HepG2 (cell line): Measurements from ENCODE around the gene METTL22. TPM values are rescaled to one million over a fixed set of nuclear protein-coding genes. Genes with fewer than 3 reads are reported as not detected.

Experiments used
- ATAC-seq: fragments of 200-7000 bp; cut with Tn5 transposase; 3 replicates; pipeline ENCODE4 v1.9.1; 2020; ENCODE audit warnings: mild to moderate bottlenecking, moderate library complexity
- BruUV-seq: library from RNA; stranded (reverse); fragments of 400-500 nt; replicated peaks from 2 replicates; lab custom pipeline; 2021; lab: Mats Ljungman, UMichigan
- CTCF ChIA-PET: fragments of 300-600 bp; formaldehyde crosslinking; extraction: SDS; loops from one replicate; lab custom pipeline; 2021; ENCODE audit warnings: low total read pairs, inconsistent platforms, low intra/inter-chr PET ratio; lab: Yijun Ruan, JAX
- POLR2A ChIA-PET: fragments of 350-600 bp; sonication (Branson Sonifier 250); formaldehyde crosslinking; loops from one replicate; lab custom pipeline; 2020; ENCODE audit warnings: antibody characterized with exemption, inconsistent platforms; lab: Yijun Ruan, JAX
- DNase-seq: peaks from one replicate; pipeline ENCODE4 v3.0.0-alpha.2; 2015; ENCODE audit warnings: low spot score
- FAIRE-seq: peaks from 3 replicates; lab custom pipeline; 2011; peaks lifted over from hg19 to GRCh38; lab: Jason Lieb, UNC
- H2AFZ ChIP-seq: one replicate; pipeline ENCODE4 v1.6.1; 2011; ENCODE audit warnings: low read length, inconsistent platforms
- H3K27ac ChIP-seq: fragments of 300-600 bp; 3 replicates; pipeline ENCODE4 v1.8.0; 2011; ENCODE audit warnings: mixed run types, mild to moderate bottlenecking, mixed read lengths, low read length, inconsistent platforms; ENCODE audit not compliant: insufficient read depth; ENCODE audit errors: extremely low read length
- H3K27me3 ChIP-seq, 2 experiments: fragments of 200-600 bp in 1 of 2; 2 replicates in 1 of 2; 3 replicates in 1 of 2; pipeline versions ENCODE4 v1.6.0 to v1.8.0; 2011; ENCODE audit warnings: low read length in 2 of 2, mild to moderate bottlenecking in 2 of 2, moderate library complexity in 2 of 2, inconsistent platforms in 1 of 2; ENCODE audit not compliant: insufficient read depth in 2 of 2, control insufficient read depth in 1 of 2
- H3K36me3 ChIP-seq, 2 experiments: fragments of 200-600 bp in 1 of 2; replicated peaks in 1 of 2; 2 replicates in 1 of 2; 3 replicates in 1 of 2; pipeline versions ENCODE4 v1.5.1 to v1.8.0; 2011; ENCODE audit warnings: low read length in 2 of 2, inconsistent platforms in 1 of 2; ENCODE audit not compliant: insufficient read depth in 2 of 2, control insufficient read depth in 1 of 2
- H3K4me1 ChIP-seq: 2 replicates; pipeline ENCODE4 v1.5.1; 2012; ENCODE audit warnings: low read length, inconsistent platforms; ENCODE audit not compliant: insufficient read depth
- H3K4me2 ChIP-seq: 2 replicates; pipeline ENCODE4 v1.6.0; 2011; ENCODE audit warnings: low read depth, low read length, inconsistent platforms
- H3K4me3 ChIP-seq, 3 experiments: fragments of 200-600 bp in 1 of 3; sonication (generic), shearing (Covaris generic) in 1 of 3; replicated peaks in 1 of 3; 2 replicates each; pipeline ENCODE4 v1.5.1; 2011 to 2016; ENCODE audit warnings: low read length in 3 of 3, inconsistent platforms in 2 of 3, low read depth in 2 of 3, mild to moderate bottlenecking in 2 of 3, control low read depth in 1 of 3, mixed read lengths in 1 of 3; ENCODE audit not compliant: insufficient read depth in 1 of 3
- H3K79me2 ChIP-seq: one replicate; pipeline ENCODE4 v1.6.1; 2011; ENCODE audit warnings: low read length, inconsistent platforms; ENCODE audit not compliant: insufficient read depth
- H3K9ac ChIP-seq: 2 replicates; pipeline ENCODE4 v1.6.0; 2011; ENCODE audit warnings: mild to moderate bottlenecking, low read depth, low read length, inconsistent platforms; ENCODE audit not compliant: insufficient read depth
- H3K9me3 ChIP-seq: 2 replicates; pipeline ENCODE4 v1.5.1; 2012; ENCODE audit warnings: mild to moderate bottlenecking, low read length
- H4K20me1 ChIP-seq: 2 replicates; pipeline ENCODE4 v1.6.0; 2011; ENCODE audit warnings: inconsistent platforms, mild to moderate bottlenecking, low read length, moderate library complexity; ENCODE audit not compliant: insufficient read depth
- CBX1 ChIP-seq: IDR thresholded peaks from one replicate; pipeline ENCODE4 v1.6.1; 2016; ENCODE audit warnings: antibody characterized with exemption, low read depth
- CREM ChIP-seq, 2 experiments: sonication (generic) in 1 of 2; formaldehyde crosslinking in 1 of 2; IDR thresholded peaks; 2 replicates each; pipeline versions ENCODE4 v1.4.0 to v1.6.1; 2016 to 2020; ENCODE audit warnings: antibody characterized with exemption in 1 of 2, mild to moderate bottlenecking in 1 of 2, missing genetic modification reagents in 1 of 2
- GATAD2A ChIP-seq: IDR thresholded peaks from 2 replicates; pipeline ENCODE4 v1.6.1; 2016
- KLF12 ChIP-seq: sonication (generic); formaldehyde crosslinking; IDR thresholded peaks from 2 replicates; pipeline ENCODE4 v1.4.0; 2020; ENCODE audit warnings: missing genetic modification reagents, borderline replicate concordance
- MEF2D ChIP-seq: sonication (generic); formaldehyde crosslinking; IDR thresholded peaks from 2 replicates; pipeline ENCODE4 v1.5.1; 2020; ENCODE audit warnings: mild to moderate bottlenecking, missing genetic modification reagents
- NFIC ChIP-seq: IDR thresholded peaks from 2 replicates; pipeline ENCODE4 v1.6.1; 2012; ENCODE audit warnings: mild to moderate bottlenecking, low read length, inconsistent platforms
- POGZ ChIP-seq: sonication (generic); formaldehyde crosslinking; IDR thresholded peaks from 2 replicates; pipeline ENCODE4 v1.4.0; 2020; ENCODE audit warnings: mild to moderate bottlenecking, missing genetic modification reagents
- RXRA ChIP-seq: sonication (generic); formaldehyde crosslinking; IDR thresholded peaks from 2 replicates; pipeline ENCODE4 v1.5.1; 2020; ENCODE audit warnings: missing genetic modification reagents
- SMAD1 ChIP-seq: sonication (generic); formaldehyde crosslinking; IDR thresholded peaks from 2 replicates; pipeline ENCODE4 v1.4.0; 2020; ENCODE audit warnings: missing genetic modification reagents, low read depth, mild to moderate bottlenecking, borderline replicate concordance
- XRCC5 ChIP-seq: fragments of 200-400 bp; formaldehyde crosslinking; optimal IDR thresholded peaks from 2 replicates; pipeline ENCODE3; 2017; ENCODE audit warnings: mild to moderate bottlenecking, low read length
- ZBTB7B ChIP-seq: sonication (generic); formaldehyde crosslinking; IDR thresholded peaks from 2 replicates; pipeline ENCODE4 v1.4.0; 2020; ENCODE audit warnings: missing genetic modification reagents
- ZMYM3 ChIP-seq: sonication (generic); formaldehyde crosslinking; IDR thresholded peaks from 2 replicates; pipeline ENCODE4 v1.5.1; 2020; ENCODE audit warnings: mild to moderate bottlenecking, missing genetic modification reagents
- ZNF546 ChIP-seq: sonication (generic); formaldehyde crosslinking; conservative IDR thresholded peaks from 2 replicates; pipeline ENCODE4 v1.8.1; 2023; ENCODE audit warnings: mild to moderate bottlenecking, missing genetic modification reagents
- WGBS: methylation state at CpG from one replicate; pipeline ENCODE4 v1.1.6; 2017; ENCODE audit warnings: low lambda C conversion rate; 5-methylcytosine and 5-hydroxymethylcytosine counted together
- in situ Hi-C: cut with HindIII; loops from 2 replicates; pipeline ENCODE4 v1.10.0; 2017; ENCODE audit warnings: low pct_unique_long_range_greater_than_20kb; ENCODE audit not compliant: extremely low pct_ligation_motif_present
- intact Hi-C: fragments of 100-400 bp; cut with micrococcal nuclease; formaldehyde crosslinking; loops from one replicate; pipeline ENCODE4 v1.10.0; 2022; ENCODE audit not compliant: unreplicated experiment
- polyA plus RNA-seq, 8 experiments: library from polyadenylated mRNA; depleted of rRNA in 3 of 8; stranded (reverse) in 7 of 8; unstranded in 1 of 8; fragments of >200 nt; fragmentation: Illumina TruSeq in 4 of 8; extraction: Trizol in 4 of 8; gene quantifications; 2 replicates each; pipeline versions ENCODE4 v1.2.1 to v1.2.3, GENCODE V29; 2011 to 2016; ENCODE audit warnings: low read depth in 4 of 8, missing spikeins in 1 of 8, mixed read lengths in 1 of 8; ENCODE audit not compliant: insufficient read depth in 1 of 8
- total RNA-seq, 5 experiments: library from RNA; depleted of rRNA; stranded (reverse); fragments of >200 nt; fragmentation: Illumina TruSeq; extraction: Trizol; gene quantifications; 2 replicates each; pipeline ENCODE4 v1.2.3, GENCODE V29; 2016; ENCODE audit warnings: low read depth in 1 of 5
- TF ChIP-seq, protein P1 (sequence below): sonication (generic); formaldehyde crosslinking; IDR thresholded peaks from 2 replicates; pipeline ENCODE4 v1.5.1; 2020; ENCODE audit warnings: mild to moderate bottlenecking, missing genetic modification reagents, borderline replicate concordance
- TF ChIP-seq, protein P2 (sequence below): sonication (generic); formaldehyde crosslinking; IDR thresholded peaks from 2 replicates; pipeline ENCODE4 v1.4.0; 2020; ENCODE audit warnings: missing genetic modification reagents

Gene METTL22
- total and polyA plus RNA-seq, 2 of the 13 experiments (the other 11 are each of a cell fraction or from before 2014, with no cell fraction given) = 36.2 to 94.8 TPM

GRCh38 chr16:8697965-8698364, 76.5 kb downstream of the METTL22 start:
- H3K9me3 ChIP-seq = no peaks in the 10 kb centered on the region
- BruUV-seq = no TSS peak
- H3K9ac ChIP-seq = no peak overlapping the region
- H4K20me1 ChIP-seq = no peaks in the 10 kb centered on the region
- in situ Hi-C loops (no loop called here), intact Hi-C loops (no loop called here)
- 25% methylated on average over 3 of the region's 3 CpGs for WGBS
- ChIA-PET CTCF (no interaction called here), POLR2A (no interaction called here)
- H3K4me2 ChIP-seq = peak overlapping the region; percentile 33
- ATAC-seq = peak; percentile 75
- peak; percentile 74 for DNase-seq
- no peak overlapping the region for H3K4me3 ChIP-seq
- H3K79me2 ChIP-seq = no peaks in the 10 kb centered on the region
- H3K27ac ChIP-seq = peak overlapping the region; percentile 43
- H3K36me3 ChIP-seq = peaks cover 8 to 9% of the 10 kb centered on the region in 2 experiments; a peak in 4 of 5 replicates
- H3K4me1 ChIP-seq = peaks cover 50% of the 10 kb centered on the region
- no peak overlapping the region for H2AFZ ChIP-seq
- FAIRE-seq = peak; percentile 64
- no peaks in the 10 kb centered on the region for H3K27me3 ChIP-seq
- TF ChIP-seq SMAD1 (CRISPR knock-in tag) (no peak), NFIC (0 out of 2 replicates have a peak, but pooled peaks have one; percentile 20), GATAD2A (CRISPR knock-in tag) (peak; percentile 68), RXRA (CRISPR knock-in tag) (no peak), CREM (IDR thresholded peaks at IDR 0.05) (peak; percentile 34; the same call in 1 of the 2 replicates), CREM (CRISPR knock-in tag; IDR thresholded peaks at IDR 0.05) (no peak), MEF2D (CRISPR knock-in tag) (peak; percentile 62; the same call in 1 of the 2 replicates), KLF12 (CRISPR knock-in tag) (no peak), ZNF546 (no peak), POGZ (CRISPR knock-in tag) (0 out of 2 replicates have a peak, but pooled peaks have one; percentile 35), ZMYM3 (CRISPR knock-in tag) (0 out of 2 replicates have a peak, but pooled peaks have one; percentile 8), CBX1 (no peak), ZBTB7B (CRISPR knock-in tag) (peak; percentile 20; the same call in 1 of the 2 replicates), XRCC5 (no peak)
- TF ChIP-seq, protein P1, sequence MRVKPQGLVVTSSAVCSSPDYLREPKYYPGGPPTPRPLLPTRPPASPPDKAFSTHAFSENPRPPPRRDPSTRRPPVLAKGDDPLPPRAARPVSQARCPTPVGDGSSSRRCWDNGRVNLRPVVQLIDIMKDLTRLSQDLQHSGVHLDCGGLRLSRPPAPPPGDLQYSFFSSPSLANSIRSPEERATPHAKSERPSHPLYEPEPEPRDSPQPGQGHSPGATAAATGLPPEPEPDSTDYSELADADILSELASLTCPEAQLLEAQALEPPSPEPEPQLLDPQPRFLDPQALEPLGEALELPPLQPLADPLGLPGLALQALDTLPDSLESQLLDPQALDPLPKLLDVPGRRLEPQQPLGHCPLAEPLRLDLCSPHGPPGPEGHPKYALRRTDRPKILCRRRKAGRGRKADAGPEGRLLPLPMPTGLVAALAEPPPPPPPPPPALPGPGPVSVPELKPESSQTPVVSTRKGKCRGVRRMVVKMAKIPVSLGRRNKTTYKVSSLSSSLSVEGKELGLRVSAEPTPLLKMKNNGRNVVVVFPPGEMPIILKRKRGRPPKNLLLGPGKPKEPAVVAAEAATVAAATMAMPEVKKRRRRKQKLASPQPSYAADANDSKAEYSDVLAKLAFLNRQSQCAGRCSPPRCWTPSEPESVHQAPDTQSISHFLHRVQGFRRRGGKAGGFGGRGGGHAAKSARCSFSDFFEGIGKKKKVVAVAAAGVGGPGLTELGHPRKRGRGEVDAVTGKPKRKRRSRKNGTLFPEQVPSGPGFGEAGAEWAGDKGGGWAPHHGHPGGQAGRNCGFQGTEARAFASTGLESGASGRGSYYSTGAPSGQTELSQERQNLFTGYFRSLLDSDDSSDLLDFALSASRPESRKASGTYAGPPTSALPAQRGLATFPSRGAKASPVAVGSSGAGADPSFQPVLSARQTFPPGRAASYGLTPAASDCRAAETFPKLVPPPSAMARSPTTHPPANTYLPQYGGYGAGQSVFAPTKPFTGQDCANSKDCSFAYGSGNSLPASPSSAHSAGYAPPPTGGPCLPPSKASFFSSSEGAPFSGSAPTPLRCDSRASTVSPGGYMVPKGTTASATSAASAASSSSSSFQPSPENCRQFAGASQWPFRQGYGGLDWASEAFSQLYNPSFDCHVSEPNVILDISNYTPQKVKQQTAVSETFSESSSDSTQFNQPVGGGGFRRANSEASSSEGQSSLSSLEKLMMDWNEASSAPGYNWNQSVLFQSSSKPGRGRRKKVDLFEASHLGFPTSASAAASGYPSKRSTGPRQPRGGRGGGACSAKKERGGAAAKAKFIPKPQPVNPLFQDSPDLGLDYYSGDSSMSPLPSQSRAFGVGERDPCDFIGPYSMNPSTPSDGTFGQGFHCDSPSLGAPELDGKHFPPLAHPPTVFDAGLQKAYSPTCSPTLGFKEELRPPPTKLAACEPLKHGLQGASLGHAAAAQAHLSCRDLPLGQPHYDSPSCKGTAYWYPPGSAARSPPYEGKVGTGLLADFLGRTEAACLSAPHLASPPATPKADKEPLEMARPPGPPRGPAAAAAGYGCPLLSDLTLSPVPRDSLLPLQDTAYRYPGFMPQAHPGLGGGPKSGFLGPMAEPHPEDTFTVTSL (CRISPR knock-in tag) = peak; percentile 61; the same call in 1 of the 2 replicates
- TF ChIP-seq, protein P2, sequence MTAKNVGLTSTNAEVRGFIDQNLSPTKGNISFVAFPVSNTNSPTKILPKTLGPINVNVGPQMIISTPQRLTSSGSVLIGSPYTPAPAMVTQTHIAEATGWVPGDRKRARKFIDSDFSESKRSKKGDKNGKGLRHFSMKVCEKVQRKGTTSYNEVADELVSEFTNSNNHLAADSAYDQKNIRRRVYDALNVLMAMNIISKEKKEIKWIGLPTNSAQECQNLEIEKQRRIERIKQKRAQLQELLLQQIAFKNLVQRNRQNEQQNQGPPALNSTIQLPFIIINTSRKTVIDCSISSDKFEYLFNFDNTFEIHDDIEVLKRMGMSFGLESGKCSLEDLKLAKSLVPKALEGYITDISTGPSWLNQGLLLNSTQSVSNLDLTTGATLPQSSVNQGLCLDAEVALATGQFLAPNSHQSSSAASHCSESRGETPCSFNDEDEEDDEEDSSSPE (CRISPR knock-in tag) = no peak
